ENCODE results near the gene POMGNT1.

DNA sequence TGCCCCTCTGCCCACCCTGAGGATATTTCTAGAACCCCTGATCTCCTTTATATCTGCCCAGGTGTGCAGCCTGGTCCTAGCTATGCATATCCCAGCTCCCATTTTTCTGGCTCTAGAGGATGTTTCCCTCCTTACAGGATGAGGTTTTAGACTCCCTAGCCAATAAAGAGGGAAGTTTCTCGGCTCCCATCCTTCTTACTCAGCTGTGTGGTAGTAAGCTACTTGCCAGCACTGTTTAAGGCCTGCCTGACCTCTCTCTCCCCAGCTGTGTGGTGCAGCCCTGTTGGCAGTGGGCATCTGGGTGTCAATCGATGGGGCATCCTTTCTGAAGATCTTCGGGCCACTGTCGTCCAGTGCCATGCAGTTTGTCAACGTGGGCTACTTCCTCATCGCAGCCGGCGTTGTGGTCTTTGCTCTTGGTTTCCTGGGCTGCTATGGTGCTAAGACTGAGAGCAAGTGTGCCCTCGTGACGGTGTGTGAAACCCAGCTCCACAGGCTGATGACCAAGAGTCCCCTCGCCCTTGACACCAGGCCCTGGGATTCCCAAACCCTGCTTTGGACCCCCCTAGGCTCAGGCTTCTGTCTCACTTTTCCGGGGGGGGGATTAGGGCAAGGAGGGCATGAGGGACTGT lies 14.2 kb downstream of the POMGNT1 start:
- TF ChIP-seq, protein P1, sequence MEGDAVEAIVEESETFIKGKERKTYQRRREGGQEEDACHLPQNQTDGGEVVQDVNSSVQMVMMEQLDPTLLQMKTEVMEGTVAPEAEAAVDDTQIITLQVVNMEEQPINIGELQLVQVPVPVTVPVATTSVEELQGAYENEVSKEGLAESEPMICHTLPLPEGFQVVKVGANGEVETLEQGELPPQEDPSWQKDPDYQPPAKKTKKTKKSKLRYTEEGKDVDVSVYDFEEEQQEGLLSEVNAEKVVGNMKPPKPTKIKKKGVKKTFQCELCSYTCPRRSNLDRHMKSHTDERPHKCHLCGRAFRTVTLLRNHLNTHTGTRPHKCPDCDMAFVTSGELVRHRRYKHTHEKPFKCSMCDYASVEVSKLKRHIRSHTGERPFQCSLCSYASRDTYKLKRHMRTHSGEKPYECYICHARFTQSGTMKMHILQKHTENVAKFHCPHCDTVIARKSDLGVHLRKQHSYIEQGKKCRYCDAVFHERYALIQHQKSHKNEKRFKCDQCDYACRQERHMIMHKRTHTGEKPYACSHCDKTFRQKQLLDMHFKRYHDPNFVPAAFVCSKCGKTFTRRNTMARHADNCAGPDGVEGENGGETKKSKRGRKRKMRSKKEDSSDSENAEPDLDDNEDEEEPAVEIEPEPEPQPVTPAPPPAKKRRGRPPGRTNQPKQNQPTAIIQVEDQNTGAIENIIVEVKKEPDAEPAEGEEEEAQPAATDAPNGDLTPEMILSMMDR (conservative IDR thresholded peaks at IDR 0.05 in 1 of 2, IDR thresholded peaks at IDR 0.05 in 1 of 2; ENCODE audit: extremely low read depth in 1 of 2, insufficient read depth in 1 of 2, low read depth in 1 of 2, low read length in 2 of 2): no peak
- no peak for TF ChIP-seq EZH2 (IDR thresholded peaks at IDR 0.05; ENCODE audit: borderline replicate concordance, low read length)
